SJCRH30 (cell line): ENCODE data around the gene TOP3B. TPM values are rescaled to one million over a fixed set of nuclear protein-coding genes. Genes with fewer than 3 reads are reported as not detected.
"Not testable (repeated sequence)": the region's sequence is repeated elsewhere in the genome, so short reads cannot be mapped to it uniquely, and the experiment has no call there.

Experiments used
- DNase-seq, 2 experiments: peaks; one replicate each; pipeline ENCODE4 v3.0.0-alpha.2; 2015 to 2020
- H3K27ac ChIP-seq: fragments of 250-450 bp; sonication (Bioruptor Pico); 2 replicates; pipeline ENCODE4 v1.5.1; 2020; ENCODE audit warnings: mild to moderate bottlenecking, moderate library complexity
- H3K27me3 ChIP-seq: fragments of 250-450 bp; sonication (Bioruptor Pico); 2 replicates; pipeline ENCODE4 v1.5.1; 2020; ENCODE audit warnings: mild to moderate bottlenecking, moderate library complexity
- H3K36me3 ChIP-seq: fragments of 250-450 bp; sonication (Bioruptor Pico); 2 replicates; pipeline ENCODE4 v1.5.1; 2020; ENCODE audit warnings: mild to moderate bottlenecking, moderate library complexity
- H3K4me1 ChIP-seq: fragments of 250-450 bp; sonication (Bioruptor Pico); 2 replicates; pipeline ENCODE4 v1.5.1; 2020; ENCODE audit warnings: mild to moderate bottlenecking, moderate library complexity
- H3K4me3 ChIP-seq: fragments of 250-450 bp; sonication (Bioruptor Pico); 2 replicates; pipeline ENCODE4 v1.5.1; 2020; ENCODE audit warnings: mild to moderate bottlenecking, moderate library complexity
- H3K9me3 ChIP-seq: fragments of 250-450 bp; sonication (Bioruptor Pico); replicated peaks from 2 replicates; pipeline ENCODE4 v1.5.1; 2020; ENCODE audit warnings: mild to moderate bottlenecking, moderate library complexity
- total RNA-seq: library from RNA; depleted of rRNA; stranded (reverse); fragments of >200 nt; shearing (Covaris generic); gene quantifications from 2 replicates; pipeline ENCODE4 v1.2.3, GENCODE V29; 2014; rRNA removed

TOP3B gene
- total RNA-seq, 1 experiment from 2014 or later = 33.8 TPM

GRCh38 chr22:21915624-21916308, 66.8 kb downstream of the TOP3B start:
- Histone ChIP-seq H3K9me3 (no peaks in the 10 kb centered on the region), H3K27me3 (no peaks in the 10 kb centered on the region), H3K36me3 (no peaks in the 10 kb centered on the region), H3K27ac (no peak overlapping the region), H3K4me1 (peaks cover 4% of the 10 kb centered on the region; the same call in 1 of the 2 replicates), H3K4me3 (no peak overlapping the region)
- no peak for DNase-seq

- DNase-seq, H3K36me3 ChIP-seq, H3K27ac ChIP-seq, H3K9me3 ChIP-seq, H3K4me1 ChIP-seq, H3K4me3 ChIP-seq, H3K27me3 ChIP-seq: not testable (repeated sequence)
Observed at GRCh38 chr22:21914033-21914642, 68.4 kb downstream of the TOP3B start.

- DNase-seq, H3K27me3 ChIP-seq, H3K9me3 ChIP-seq, H3K4me1 ChIP-seq, H3K36me3 ChIP-seq, H3K27ac ChIP-seq, H3K4me3 ChIP-seq: not testable (repeated sequence)
Observed at GRCh38 chr22:21910367-21910766, 72.2 kb downstream of the TOP3B start.

- H3K27me3 ChIP-seq = no peaks in the 10 kb centered on the region
- no peaks in the 10 kb centered on the region for H3K4me1 ChIP-seq
- H3K9me3 ChIP-seq = no peaks in the 10 kb centered on the region
- H3K4me3 ChIP-seq = no peak overlapping the region
- no peak overlapping the region for H3K27ac ChIP-seq
- no peaks in the 10 kb centered on the region for H3K36me3 ChIP-seq
- no peak for DNase-seq
Observed at GRCh38 chr22:21909871-21910270, 72.7 kb downstream of the TOP3B start.

- no peak for DNase-seq
- Histone ChIP-seq H3K4me3 (no peak overlapping the region), H3K27ac (no peak overlapping the region), H3K36me3 (no peaks in the 10 kb centered on the region), H3K9me3 (no peaks in the 10 kb centered on the region), H3K27me3 (no peaks in the 10 kb centered on the region), H3K4me1 (no peaks in the 10 kb centered on the region)
Observed at GRCh38 chr22:21907638-21908522, 74.7 kb downstream of the TOP3B start.

Other genes with a start within 250 kb of the TOP3B start
- 3.2 and 4.0 TPM in 2 replicates for gene YPEL1, start 247.0 kb downstream of the TOP3B start, total RNA-seq
- gene MAPK1, start 115.1 kb downstream of the TOP3B start, total RNA-seq = 97.9 and 98.8 TPM in 2 replicates
- 47.8 and 49.4 TPM in 2 replicates for gene PPM1F, start 29.9 kb downstream of the TOP3B start, total RNA-seq